Panc1 (cell line): ENCODE data around the gene PGA3.
"Not testable (repeated sequence)": the region's sequence is repeated elsewhere in the genome, so short reads cannot be mapped to it uniquely, and the experiment has no call there.

Experiments
- CTCF ChIP-seq: fragments of 450-650 bp; IDR thresholded peaks from 2 replicates; pipeline ENCODE4 v1.5.1; 2017; ENCODE audit warnings: mild to moderate bottlenecking
- REST ChIP-seq, 2 experiments: IDR thresholded peaks; 2 replicates each; pipeline ENCODE4 v1.6.1; 2011 to 2012; ENCODE audit warnings: low read depth in 2 of 2, control low read depth in 1 of 2, low read length in 1 of 2, mild to moderate bottlenecking in 1 of 2, moderate library complexity in 1 of 2; ENCODE audit not compliant: insufficient read depth in 1 of 2
- TCF7L2 ChIP-seq: IDR thresholded peaks from 2 replicates; pipeline ENCODE4 v1.6.1; 2011; ENCODE audit warnings: mild to moderate bottlenecking, low read depth, low read length, inconsistent platforms

DNA sequence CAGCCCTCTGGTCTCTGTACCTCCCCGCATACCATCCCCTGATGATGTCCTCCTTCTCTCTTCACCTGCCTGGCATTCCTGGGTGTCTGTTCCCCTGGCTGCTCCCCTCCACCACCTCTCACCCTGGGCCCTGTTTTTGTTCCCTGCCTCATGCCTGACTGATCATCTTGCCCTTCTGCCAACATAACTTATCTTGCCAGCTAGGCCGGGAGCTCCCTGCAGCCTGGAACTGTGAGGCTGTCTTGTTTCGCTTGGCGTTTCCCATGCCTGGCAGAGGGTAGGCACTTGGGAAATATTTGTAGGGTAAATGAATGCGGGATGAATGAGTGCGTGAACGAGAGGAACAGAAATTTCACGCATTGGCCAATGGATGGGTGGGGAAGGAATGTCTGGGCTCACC is 45.9 kb downstream of the PGA3 start:
- not testable (repeated sequence) for TF ChIP-seq CTCF; TCF7L2; REST (IDR thresholded peaks at IDR 0.05; ENCODE audit: insufficient read depth in 1 of 2, low read depth in 2 of 2, low read length in 1 of 2)
